ENCODE measurements around the gene RAB3A. TPM values are rescaled to one million over a fixed set of nuclear protein-coding genes. Genes with fewer than 3 reads are reported as not detected.
A peak's percentile ranks its signal among the peaks of the same experiment; 100 is the strongest.

The RAB3A gene
- total and polyA plus RNA-seq, 9 of the 15 experiments (the other 6 are each of a cell fraction or from before 2014, with no cell fraction given): 0.17 to 5.1 (median 0.90) TPM; not detected in 1

- TF ChIP-seq SLC30A9 (CRISPR knock-in tag; IDR thresholded peaks at IDR 0.05) (no peak), SMAD3 (CRISPR knock-in tag; conservative IDR thresholded peaks at IDR 0.05) (no peak), ETV6 (IDR thresholded peaks at IDR 0.05; ENCODE audit: borderline replicate concordance in 1 of 2, low read depth in 2 of 2, low read length in 1 of 2) (no peak), ETV6 (CRISPR knock-in tag; IDR thresholded peaks at IDR 0.05; ENCODE audit: borderline replicate concordance) (no peak), CBX3 (IDR thresholded peaks at IDR 0.05; ENCODE audit: borderline replicate concordance in 1 of 2, low read length in 2 of 2) (peak in 1 of 2 experiments; percentile 50; a peak in 1 of 3 replicates), MGA (IDR thresholded peaks at IDR 0.05) (peak; percentile 79), ZBTB26 (CRISPR knock-in tag; IDR thresholded peaks at IDR 0.05) (no peak), SP1 (CRISPR knock-in tag; IDR thresholded peaks at IDR 0.05) (peak; percentile 62; the same call in 1 of the 2 replicates), MNT (conservative IDR thresholded peaks at IDR 0.05) (peak; percentile 98)
Measured at GRCh38 chr19:18156841-18157464, 46.9 kb downstream of the RAB3A start (continued).
